Left lung (tissue), 10 donors: Measurements from ENCODE around the gene IGIP. TPM values are rescaled to one million over a fixed set of nuclear protein-coding genes. Genes with fewer than 3 reads are reported as not detected.

Source experiments
- ATAC-seq: fragments of 200-7000 bp; cut with Tn5 transposase; one replicate; pipeline ENCODE4 v1.9.1; 2020; ENCODE audit warnings: moderate library complexity
- DNase-seq, 4 donors: peaks; one replicate each; pipeline ENCODE4 v3.0.0-alpha.2; 2013 to 2020
- H3K27ac ChIP-seq, 2 donors: fragments of 200-600 bp; sonication (generic) in 1 of 2; one replicate each; pipeline versions ENCODE4 v1.5.0 to v1.8.0; 2020 to 2021
- H3K27me3 ChIP-seq, 2 donors: fragments of 200-600 bp; sonication (generic) in 1 of 2; one replicate each; pipeline versions ENCODE4 v1.5.0 to v1.8.0; 2020 to 2021
- H3K36me3 ChIP-seq, 2 donors: fragments of 200-600 bp; sonication (generic) in 1 of 2; one replicate each; pipeline versions ENCODE4 v1.5.0 to v1.8.0; 2020 to 2021
- H3K4me1 ChIP-seq, 2 donors: fragments of 200-600 bp; one replicate each; pipeline ENCODE4 v1.8.0; 2021
- H3K4me3 ChIP-seq, 2 donors: fragments of 200-600 bp; sonication (generic) in 1 of 2; one replicate each; pipeline versions ENCODE4 v1.5.0 to v1.8.0; 2020 to 2021; ENCODE audit warnings: mild to moderate bottlenecking in 1 of 2
- H3K9me3 ChIP-seq, 2 donors: fragments of 200-600 bp; sonication (generic) in 1 of 2; one replicate each; pipeline versions ENCODE4 v1.5.0 to v1.8.0; 2020 to 2021
- intact Hi-C, 2 donors: fragments of 100-400 bp; cut with DNase I; formaldehyde crosslinking; loops; one replicate each; pipeline versions ENCODE4 v1.11.2 to v1.14.2; 2022
- polyA plus RNA-seq, 6 donors: library from polyadenylated mRNA; unstranded; fragments of 120-200 nt; gene quantifications; one replicate each; pipeline ENCODE4 v1.2.1, GENCODE V29; 2013; ENCODE audit not compliant: insufficient read length in 6 of 6
- total RNA-seq, 2 donors: library from RNA; stranded (reverse); fragmentation: NEBNext Ultra II Directional; extraction: Animal tissue kit (Norgen Biotek cat#: 25700); gene quantifications; one replicate each; pipeline ENCODE4 v1.2.1, GENCODE V29; 2021
- TF ChIP-seq, protein P1 (sequence below), 2 donors: fragments of 200-600 bp; sonication (generic) in 1 of 2; IDR thresholded peaks; one replicate each; pipeline versions ENCODE4 v1.5.0 to v1.8.0; 2021; ENCODE audit warnings: antibody characterized with exemption in 2 of 2
- donor health status: DM: no; HTN: yes; CAD: no.
- donor health status: DM: no; HTN: no; CAD: no.

Gene IGIP
- total and polyA plus RNA-seq, 8 donors = 4.2 to 13.7 (median 6.0) TPM

DNA sequence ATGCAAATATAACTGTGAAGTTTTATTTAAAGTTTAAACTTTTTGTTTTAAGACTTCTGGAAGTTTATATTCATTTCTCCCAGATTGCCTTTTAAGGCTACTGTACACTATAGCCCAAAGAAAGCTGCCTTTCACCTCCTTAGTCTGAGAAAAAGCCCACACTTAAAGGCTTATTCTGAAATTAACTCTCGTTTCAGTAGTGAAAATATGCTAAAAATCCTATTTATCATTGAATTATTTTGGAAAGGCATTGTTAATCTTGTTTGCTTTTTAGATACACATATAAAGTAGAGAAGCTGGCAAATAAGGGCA, 15.1 kb upstream of the IGIP start:
- DNase-seq = no peak
- Histone ChIP-seq H3K36me3 (no peaks in the 10 kb centered on the region), H3K4me1 (peaks cover 16 to 61% of the 10 kb centered on the region in 2 donors)

DNA sequence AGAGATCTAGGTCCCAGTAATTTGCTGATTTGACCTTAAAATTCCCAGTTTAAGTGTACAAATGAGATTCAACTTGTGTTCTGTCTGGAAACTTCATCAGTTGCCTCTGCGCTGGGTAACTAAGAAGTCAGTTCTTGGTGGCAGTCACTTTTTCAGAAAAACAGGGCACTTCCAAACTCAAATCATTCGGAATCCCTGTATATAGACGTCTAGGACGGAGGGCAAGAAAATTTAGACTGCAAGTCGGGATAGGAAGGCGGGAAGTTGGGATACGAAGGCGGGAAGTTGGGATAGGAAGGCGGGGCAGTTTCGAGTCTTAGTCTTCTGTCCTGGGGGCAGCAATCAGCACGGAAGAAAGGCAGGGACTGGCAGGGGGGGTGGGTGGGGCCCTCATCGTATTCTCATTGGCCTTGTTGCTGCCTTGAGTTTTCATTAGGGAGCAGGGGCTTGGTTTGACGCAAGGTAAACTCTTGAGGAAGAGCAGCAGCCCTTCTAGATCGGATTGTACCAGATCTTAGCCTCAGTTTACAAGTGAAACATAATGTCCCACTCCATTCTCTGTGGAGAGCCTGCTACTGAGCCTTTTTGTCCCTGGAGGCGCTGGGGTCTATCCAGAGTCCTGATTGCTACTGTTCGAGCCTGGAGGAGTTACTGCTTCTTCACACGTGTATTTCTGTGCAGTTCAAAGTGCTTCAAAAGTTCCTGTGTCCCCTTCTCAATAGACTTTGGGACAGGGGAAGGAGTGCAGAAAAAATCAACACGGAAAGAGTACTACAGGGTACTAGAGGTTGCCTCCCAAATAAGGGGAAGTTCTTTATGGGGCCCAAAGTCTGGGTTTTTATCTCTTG, 14.5 kb upstream of the IGIP start:
- no peak overlapping the region for H3K27ac ChIP-seq
- no peaks in the 10 kb centered on the region for H3K36me3 ChIP-seq
- ATAC-seq (no peak), DNase-seq (no peak)
- peaks cover 23 to 64% of the 10 kb centered on the region in 2 donors for H3K4me1 ChIP-seq
- H3K27me3 ChIP-seq = peaks cover 0 to 52% of the 10 kb centered on the region in 2 donors
- TF ChIP-seq, protein P1, sequence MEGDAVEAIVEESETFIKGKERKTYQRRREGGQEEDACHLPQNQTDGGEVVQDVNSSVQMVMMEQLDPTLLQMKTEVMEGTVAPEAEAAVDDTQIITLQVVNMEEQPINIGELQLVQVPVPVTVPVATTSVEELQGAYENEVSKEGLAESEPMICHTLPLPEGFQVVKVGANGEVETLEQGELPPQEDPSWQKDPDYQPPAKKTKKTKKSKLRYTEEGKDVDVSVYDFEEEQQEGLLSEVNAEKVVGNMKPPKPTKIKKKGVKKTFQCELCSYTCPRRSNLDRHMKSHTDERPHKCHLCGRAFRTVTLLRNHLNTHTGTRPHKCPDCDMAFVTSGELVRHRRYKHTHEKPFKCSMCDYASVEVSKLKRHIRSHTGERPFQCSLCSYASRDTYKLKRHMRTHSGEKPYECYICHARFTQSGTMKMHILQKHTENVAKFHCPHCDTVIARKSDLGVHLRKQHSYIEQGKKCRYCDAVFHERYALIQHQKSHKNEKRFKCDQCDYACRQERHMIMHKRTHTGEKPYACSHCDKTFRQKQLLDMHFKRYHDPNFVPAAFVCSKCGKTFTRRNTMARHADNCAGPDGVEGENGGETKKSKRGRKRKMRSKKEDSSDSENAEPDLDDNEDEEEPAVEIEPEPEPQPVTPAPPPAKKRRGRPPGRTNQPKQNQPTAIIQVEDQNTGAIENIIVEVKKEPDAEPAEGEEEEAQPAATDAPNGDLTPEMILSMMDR (IDR thresholded peaks at IDR 0.05) = no peak
- no peaks in the 10 kb centered on the region for H3K9me3 ChIP-seq
- intact Hi-C loops = no loop called here
- H3K4me3 ChIP-seq = no peak overlapping the region

More for the DNA sequence above, 15.1 kb upstream of the IGIP start:
- intact Hi-C loops = no loop called here
- Histone ChIP-seq H3K4me3 (no peak overlapping the region), H3K27ac (no peak overlapping the region), H3K9me3 (no peaks in the 10 kb centered on the region), H3K27me3 (peaks cover 0 to 52% of the 10 kb centered on the region in 2 donors)
- TF ChIP-seq, protein P1 (IDR thresholded peaks at IDR 0.05) = no peak
- no peak for ATAC-seq

DNA sequence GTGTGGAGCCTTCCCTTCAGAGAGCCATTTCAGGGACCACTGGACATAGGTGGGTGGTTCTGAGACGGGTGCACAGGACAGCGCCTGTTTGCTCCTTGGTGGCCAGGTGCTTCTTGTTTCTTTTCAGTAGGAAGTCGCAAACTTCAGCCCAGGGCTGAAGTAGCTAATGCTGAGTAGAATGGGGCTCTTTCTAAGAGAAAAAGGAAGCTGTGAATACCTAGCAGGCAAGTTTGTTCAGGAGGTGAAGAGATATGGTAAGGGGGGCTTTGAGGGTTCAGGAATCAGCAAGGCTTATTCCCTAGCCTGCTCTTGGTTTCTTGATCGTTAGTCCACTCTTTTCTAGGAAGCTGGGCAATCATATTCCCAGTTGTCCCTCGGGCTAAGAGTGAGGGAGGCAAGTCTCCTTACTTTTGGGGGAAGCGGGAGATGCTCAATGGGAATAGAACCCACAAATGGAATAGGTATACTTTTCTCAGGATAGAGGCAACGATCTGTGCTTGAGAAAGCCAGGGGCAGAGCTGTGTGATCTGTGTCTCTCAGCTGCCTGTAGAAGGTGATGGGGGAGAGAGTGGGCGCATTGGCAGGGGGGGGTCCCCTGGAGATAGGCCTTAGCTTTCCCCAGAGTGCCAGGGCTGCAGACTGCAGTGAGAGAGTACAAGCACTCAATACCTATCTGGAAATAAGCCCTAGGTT, 13.7 kb upstream of the IGIP start:
- intact Hi-C loops = no loop called here
- TF ChIP-seq, protein P1 (IDR thresholded peaks at IDR 0.05) = no peak
- H3K4me1 ChIP-seq = peaks cover 21 to 64% of the 10 kb centered on the region in 2 donors
- DNase-seq = no peak
- H3K27me3 ChIP-seq = peaks cover 0 to 52% of the 10 kb centered on the region in 2 donors
- H3K9me3 ChIP-seq = no peaks in the 10 kb centered on the region
- H3K27ac ChIP-seq = peak overlapping the region in 1 of 2 donors; percentile 91
- no peaks in the 10 kb centered on the region for H3K36me3 ChIP-seq
- ATAC-seq = no peak
- no peak overlapping the region for H3K4me3 ChIP-seq

DNA sequence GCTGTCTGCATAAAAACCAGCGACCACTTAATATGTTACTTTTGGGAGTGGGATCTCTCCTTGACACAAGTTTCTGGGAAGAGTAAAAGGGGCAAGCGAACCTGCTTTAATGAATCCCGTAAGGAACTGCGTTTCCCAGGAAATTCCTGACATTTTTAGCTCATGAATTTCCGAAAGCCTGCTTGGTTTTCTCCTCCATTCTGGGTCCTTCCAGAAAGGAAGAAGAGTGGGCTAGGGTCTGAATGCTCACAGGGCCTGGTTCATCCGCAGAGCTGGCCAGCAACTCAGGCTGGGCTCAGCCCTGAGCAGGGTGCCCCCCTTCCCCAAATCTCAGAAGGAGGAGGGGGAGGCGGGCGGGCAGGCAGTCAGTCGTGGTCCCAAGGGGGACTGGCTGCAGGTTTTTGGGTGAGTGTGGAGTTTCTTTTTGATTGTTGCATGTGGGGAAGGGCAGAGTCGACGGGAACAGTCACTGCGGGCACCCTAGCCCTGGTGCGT, 13.0 kb upstream of the IGIP start:
- peak overlapping the region; percentile 89 to 91 for H3K27ac ChIP-seq
- DNase-seq (no peak), ATAC-seq (no peak)
- TF ChIP-seq, protein P1 (IDR thresholded peaks at IDR 0.05) = no peak
- no peaks in the 10 kb centered on the region for H3K9me3 ChIP-seq
- H3K4me3 ChIP-seq = peak overlapping the region; percentile 49 to 68
- intact Hi-C loops = no loop called here
- H3K36me3 ChIP-seq = no peaks in the 10 kb centered on the region
- H3K4me1 ChIP-seq = peaks cover 27 to 69% of the 10 kb centered on the region in 2 donors
- peaks cover 0 to 52% of the 10 kb centered on the region in 2 donors for H3K27me3 ChIP-seq

DNA sequence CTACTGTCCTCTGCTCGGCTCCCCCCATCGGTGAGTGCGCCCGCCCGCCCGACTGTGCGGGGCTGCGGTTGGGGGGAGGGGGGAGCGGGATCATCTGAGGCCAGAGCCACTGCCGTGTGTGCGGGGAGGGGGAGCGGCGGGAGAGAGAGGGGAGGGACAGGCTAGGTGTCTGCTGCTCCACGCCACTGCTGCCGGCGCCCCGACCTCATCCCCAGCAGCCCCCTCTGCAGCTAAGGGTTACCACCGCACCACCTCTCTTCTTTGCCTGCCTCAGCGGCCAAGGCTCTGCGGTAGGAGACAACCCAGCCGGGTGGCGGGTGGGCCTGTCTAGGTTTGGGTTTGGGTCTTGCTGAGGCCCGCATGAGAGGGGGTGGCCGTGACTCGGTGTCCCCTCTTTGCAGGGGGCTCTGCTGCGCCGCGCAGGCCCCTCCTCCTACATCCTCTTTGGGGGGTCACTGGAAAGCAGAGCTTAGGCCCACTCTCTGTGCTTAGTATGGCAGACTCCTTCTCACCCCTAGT, 12.5 kb upstream of the IGIP start:
- H3K4me1 ChIP-seq = peaks cover 27 to 72% of the 10 kb centered on the region in 2 donors
- TF ChIP-seq, protein P1 (IDR thresholded peaks at IDR 0.05) = no peak
- intact Hi-C loops = no loop called here
- H3K9me3 ChIP-seq = no peaks in the 10 kb centered on the region
- peaks cover 0 to 50% of the 10 kb centered on the region in 2 donors for H3K27me3 ChIP-seq
- peak overlapping the region; percentile 49 to 68 for H3K4me3 ChIP-seq
- ATAC-seq (peak; percentile 8), DNase-seq (peak in 2 of 4 donors; percentile 38 to 78)
- H3K27ac ChIP-seq = peak overlapping the region; percentile 89 to 91
- H3K36me3 ChIP-seq = no peaks in the 10 kb centered on the region
